GM12875 (cell line): ENCODE results near the gene COX14.

Source experiments
- H3K4me3 ChIP-seq: one replicate; pipeline ENCODE4 v1.5.1; 2011; ENCODE audit warnings: low read depth, low read length, control low read depth
- TF ChIP-seq, protein P1 (sequence below): IDR thresholded peaks from 2 replicates; pipeline ENCODE4 v1.5.1; 2011; ENCODE audit warnings: low read depth, mild to moderate bottlenecking, control low read depth, inconsistent platforms, low read length, moderate library complexity, borderline replicate concordance; ENCODE audit not compliant: insufficient read depth

Gene COX14

DNA sequence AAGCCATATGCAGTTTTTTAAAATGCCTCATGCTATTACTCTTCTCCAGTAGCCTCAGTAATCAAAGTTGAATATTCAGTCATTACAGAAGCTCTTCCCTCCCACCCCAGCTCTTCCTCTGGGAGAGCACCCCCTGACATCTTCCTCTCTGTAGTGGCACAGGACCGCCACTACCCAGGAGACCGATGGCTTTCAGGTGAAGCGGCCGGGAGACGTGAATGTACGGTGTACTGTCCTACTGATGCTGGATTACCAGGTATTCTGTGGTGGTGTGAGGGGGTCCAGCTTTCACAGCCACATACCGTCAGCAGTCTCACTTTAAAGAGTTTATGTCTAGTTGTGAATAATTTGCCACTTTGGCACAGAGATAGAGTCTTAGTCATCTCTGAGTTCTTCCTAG lies 22.3 kb upstream of the COX14 start:
- no peak overlapping the region for H3K4me3 ChIP-seq
- TF ChIP-seq, protein P1, sequence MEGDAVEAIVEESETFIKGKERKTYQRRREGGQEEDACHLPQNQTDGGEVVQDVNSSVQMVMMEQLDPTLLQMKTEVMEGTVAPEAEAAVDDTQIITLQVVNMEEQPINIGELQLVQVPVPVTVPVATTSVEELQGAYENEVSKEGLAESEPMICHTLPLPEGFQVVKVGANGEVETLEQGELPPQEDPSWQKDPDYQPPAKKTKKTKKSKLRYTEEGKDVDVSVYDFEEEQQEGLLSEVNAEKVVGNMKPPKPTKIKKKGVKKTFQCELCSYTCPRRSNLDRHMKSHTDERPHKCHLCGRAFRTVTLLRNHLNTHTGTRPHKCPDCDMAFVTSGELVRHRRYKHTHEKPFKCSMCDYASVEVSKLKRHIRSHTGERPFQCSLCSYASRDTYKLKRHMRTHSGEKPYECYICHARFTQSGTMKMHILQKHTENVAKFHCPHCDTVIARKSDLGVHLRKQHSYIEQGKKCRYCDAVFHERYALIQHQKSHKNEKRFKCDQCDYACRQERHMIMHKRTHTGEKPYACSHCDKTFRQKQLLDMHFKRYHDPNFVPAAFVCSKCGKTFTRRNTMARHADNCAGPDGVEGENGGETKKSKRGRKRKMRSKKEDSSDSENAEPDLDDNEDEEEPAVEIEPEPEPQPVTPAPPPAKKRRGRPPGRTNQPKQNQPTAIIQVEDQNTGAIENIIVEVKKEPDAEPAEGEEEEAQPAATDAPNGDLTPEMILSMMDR: no peak

DNA sequence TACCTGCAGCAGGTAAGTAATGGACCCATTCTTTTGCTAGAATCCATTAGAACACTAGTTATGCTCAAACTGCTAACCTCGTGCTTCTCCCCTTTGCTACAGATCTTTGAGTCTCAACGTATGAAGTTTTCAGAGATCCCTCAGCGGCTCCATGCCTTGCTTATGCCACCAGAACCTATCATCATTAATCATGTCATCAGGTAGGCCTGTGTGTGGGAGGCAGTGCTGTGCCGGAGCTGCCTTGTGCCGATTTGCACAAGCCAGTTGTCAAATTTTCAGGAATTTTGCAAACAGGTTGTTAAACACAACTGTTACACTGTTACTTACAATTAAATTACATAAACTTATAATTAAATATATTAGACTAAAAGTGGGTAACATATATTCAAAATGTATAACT lies 21.6 kb upstream of the COX14 start:
- TF ChIP-seq, protein P1: no peak
- no peak overlapping the region for H3K4me3 ChIP-seq

DNA sequence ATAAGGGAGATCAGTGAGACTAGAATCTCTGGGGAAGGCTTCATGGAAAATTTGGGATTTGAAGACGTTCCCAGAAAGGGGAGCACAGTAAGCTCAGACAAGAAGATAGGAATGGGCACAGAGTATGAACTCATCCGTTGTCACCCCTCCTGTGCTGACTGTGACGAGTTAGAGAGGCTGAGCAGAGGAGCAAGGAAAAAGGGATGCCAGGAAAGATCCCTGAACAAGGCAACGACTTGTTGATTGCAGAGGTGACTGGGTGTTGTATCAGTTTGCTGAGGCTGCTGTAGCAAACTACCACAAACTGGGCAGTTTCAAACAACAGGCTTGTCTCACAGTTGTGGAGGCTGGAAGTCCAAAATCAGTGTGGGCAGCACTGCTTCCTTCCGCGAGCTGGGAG lies 14.1 kb upstream of the COX14 start:
- TF ChIP-seq, protein P1: no peak
- H3K4me3 ChIP-seq: no peak overlapping the region

DNA sequence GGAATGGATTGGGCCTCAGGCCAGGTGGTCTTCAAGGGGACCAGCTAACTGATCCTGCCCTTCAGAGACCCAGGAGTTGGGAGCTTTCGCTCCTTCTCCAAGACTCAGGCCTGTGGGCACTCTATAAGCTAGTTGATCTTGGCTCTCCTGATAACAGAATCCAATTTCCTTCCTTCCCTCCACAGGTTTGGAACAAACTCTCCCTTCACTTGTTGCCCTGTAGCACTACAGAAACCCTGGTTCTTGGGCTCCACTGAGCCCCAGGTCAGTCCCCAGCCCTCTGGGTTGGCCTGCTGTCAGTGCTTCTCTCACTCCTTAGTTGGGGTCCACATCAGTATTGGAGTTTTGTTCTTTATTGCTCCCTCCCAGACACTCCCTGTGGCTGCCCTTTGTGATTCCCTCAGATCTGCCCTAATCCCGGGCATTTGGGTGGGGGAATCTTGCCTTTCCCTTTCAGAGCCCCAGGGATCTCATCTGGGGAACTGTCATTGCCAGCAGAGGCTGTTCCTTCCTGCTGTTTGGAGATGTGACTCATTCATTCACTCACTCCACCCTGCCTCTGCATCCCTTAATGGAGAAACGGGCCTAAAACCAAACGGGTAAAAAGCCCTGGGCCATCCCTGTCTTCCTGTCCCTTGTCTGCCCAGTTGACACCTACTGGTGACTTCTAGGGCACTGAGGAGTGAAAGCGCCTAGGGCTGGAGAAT lies 12.6 kb upstream of the COX14 start:
- no peak overlapping the region for H3K4me3 ChIP-seq
- TF ChIP-seq, protein P1: no peak

DNA sequence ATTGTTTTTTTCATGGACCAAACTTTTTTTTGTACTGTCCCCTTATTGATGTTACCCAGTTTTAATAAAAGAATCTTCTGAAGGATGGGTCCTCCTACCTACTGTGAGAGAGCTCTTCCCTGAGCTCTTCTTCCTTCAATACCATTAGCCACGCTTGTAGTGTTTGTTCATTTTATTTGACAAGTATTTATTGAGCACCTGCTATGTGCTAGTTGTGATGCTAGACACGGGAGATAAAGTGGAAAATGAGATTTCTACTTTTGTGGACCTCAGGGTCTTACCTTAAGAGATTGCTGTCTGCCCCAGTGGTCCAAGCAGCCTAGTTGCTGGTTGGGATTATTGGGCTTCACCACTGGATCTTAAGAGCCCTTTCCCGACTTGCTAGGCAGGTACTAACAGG lies 11.5 kb upstream of the COX14 start:
- TF ChIP-seq, protein P1: no peak
- H3K4me3 ChIP-seq: no peak overlapping the region

DNA sequence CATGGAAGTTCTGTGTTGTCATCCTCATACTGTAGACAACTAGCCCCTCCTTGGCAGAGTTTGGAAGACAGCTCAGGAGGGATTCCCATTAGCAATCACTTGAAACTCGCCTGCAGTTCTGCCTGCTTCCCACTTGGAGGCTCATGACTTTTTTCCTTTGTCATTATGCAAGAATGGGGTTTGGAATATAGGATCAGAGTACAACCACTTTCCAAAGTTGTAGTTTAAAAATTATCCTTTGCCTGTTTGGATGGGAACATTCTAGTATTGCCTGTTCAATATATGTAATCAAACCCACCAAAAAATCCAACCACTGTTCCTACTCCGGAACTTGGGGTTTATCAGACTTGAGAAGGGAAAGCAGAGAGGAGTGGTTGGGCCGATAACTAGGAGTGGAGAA lies 10.4 kb upstream of the COX14 start:
- no peak overlapping the region for H3K4me3 ChIP-seq
- TF ChIP-seq, protein P1: no peak

DNA sequence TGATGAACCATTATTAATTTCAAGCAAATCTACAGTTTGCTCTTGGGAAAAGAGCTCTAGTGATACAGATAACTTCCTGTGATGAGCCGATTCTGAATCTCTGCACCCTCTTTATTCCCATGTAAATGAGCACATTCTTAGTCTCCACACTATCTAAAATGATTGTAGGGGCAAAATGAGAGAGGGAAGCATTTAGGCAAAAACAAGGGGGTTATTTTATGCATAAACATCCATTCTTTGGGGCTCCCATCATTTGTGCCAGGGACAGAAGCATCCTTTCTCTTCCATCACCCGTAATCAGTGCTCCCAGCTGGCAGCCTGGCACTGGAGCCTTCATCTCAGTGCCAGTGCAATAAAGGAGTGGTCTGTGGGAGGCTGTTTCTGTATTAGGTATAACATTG lies 9.9 kb upstream of the COX14 start:
- no peak overlapping the region for H3K4me3 ChIP-seq
- TF ChIP-seq, protein P1: no peak
